Activated CD8-positive, alpha-beta memory T cell treated with anti-CD3 and anti-CD28 coated beads for 48 hours (primary cell): ENCODE measurements around the gene POLR2E.

ENCODE experiments used
- DNase-seq, 3 experiments: peaks; one replicate each; pipeline ENCODE4 v3.0.0-alpha.2; 2020; ENCODE audit warnings: low read depth in 2 of 3, low spot score in 2 of 3

The POLR2E gene

DNA sequence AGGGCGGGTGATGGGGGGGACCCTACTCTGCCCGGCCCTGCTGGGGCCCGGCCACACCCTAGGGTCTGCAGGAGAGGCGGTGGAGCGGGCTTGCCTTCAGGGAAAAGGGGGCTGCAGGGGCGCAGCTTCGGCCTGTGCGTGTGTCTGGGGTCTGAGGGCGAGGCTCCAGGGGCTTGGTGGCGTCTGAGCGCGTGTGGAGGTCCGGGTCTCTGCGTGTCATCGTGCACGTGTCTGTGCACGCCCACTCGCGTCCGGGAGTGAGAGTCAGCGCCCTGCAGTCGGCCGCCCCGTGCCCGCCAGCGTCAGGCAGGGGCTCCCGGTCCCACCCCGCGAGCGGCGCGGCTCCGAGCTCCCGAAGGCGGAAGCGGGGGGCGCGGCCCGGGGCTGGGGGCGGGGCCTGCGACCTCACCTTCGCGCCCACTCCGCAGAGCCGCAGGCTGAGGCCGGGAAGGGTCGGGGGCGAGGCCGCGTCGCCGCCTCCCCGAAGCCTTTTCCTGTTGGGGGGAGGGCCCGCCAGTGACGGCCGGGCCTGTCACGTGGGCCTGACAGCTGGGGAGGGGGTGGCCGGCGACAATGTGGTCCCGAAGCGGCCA lies 28.3 kb downstream of the POLR2E start, which contains the start of gene ARHGAP45:
Gene ARHGAP45, plus strand, starts transcription at position 420 of the 593 bp plus-strand sequence. CDS start 239 bp downstream, outside the sequence.
- DNase-seq, result peak in 1 of 3 experiments; percentile 76

DNA sequence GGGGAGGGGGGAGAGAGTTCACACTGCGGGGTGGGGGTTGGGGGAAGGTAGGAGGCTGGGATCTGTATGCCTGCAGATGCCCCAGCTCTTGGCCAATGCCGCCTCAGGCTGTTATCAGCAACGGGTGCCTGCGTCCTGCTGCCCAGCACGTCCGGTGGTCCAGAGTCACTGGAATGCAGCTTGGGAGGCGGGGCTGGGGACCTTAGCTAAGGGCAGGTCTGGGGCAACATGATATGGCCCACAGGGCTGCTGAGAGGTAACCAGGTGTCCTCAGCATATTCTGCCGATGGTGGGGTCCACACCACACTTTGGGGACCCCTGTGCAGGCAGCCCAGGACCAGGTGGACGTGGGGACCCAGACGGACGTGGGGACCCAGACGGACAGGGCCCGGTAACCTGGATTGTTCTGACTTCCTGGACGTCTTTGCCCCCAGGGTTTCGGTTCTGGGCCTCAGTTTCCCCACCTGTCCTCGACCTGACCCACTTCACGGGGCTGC lies 28.9 kb downstream of the POLR2E start:
- DNase-seq, result no peak

DNA sequence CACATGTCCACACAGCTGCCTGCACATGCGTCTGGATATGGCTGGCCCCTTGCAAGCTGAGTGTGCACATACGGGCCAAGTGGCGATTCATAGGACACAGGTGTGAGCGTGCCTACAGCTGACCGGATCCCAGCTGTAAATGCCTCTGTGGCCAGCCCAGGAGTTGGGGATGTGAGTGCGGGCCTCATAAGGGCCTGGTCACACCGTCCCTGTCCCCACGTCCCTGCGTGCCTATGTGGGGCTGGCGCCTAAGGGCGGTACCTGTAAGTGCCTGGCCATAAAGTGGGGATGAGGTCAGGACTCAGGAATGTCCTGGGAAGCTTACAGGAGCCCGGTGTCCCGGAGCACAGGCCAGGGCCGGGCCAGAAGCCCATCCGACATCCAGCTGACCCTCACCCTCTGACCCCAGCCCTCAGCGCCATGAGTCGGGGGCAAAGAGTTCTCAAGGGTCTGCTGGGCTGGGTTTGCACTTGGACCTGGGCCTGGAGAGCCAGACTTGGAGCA lies 29.5 kb downstream of the POLR2E start:
- DNase-seq, result no peak

DNA sequence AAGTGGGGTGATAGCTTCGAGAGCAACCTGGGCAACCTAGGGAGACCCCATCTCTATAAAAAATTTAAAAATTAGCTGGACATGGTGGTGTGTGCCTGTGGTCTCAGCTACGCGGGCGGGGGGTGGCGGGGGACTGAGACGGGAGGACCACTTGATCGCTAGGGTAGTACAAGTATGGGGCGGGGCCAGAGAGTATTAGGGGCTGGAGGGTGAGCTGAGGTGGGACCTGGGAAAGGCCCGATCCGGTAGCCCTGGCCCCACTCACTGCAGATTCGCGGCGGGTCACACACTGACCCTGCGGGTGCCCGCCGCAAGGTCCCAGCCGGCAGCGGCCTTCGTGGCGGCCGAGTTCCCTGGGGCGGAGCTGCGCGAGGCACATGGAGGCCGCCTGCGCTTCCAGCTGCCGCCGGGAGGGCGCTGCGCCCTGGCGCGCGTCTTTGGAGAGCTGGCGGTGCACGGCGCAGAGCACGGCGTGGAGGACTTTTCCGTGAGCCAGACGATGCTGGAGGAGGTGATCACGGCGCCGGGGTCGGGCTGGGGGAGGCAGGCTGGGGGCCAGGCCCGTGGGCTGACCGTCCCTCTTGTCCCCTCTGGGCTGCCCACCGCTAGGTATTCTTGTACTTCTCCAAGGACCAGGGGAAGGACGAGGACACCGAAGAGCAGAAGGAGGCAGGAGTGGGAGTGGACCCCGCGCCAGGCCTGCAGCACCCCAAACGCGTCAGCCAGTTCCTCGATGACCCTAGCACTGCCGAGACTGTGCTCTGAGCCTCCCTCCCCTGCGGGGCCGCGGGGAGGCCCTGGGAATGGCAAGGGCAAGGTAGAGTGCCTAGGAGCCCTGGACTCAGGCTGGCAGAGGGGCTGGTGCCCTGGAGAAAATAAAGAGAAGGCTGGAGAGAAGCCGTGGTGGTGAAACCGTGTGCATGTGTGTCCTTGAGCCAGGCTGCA lies 30.2 kb downstream of the POLR2E start:
- no peak for DNase-seq

DNA sequence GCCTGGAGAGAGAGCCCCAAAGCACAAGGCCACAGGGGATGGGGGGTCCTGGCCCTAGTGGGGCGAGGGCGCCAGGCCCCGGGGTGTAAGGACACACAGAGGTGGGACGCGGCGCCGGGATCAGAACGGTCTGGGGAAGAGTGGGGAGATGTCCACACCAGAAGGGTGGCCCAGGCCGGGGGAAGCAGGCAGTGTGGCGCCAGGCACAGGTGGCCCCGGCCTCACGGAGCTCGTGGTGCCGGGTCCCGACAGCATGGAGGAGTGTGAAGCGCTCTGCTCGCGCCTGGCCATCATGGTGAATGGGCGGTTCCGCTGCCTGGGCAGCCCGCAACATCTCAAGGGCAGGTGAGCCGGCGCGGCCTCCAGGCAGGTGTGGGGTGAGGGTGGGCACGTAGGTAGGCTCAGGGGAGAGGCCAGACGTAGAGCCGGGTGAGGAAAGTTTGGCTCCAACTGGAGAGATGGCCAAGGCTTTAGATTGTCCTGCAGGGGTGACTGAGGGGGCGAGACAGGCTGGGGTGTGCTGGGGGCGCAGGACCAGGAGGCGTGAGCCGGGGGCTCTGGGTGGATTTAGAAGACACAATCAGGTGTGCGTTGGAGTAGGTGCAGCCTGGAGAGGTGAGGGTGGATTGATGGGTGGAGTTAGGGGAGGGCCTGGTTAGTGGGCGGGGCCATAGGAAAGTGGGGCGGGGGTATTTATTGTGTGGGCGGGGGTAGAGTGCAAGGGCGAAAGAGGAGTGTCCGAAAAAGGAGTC lies 31.1 kb downstream of the POLR2E start:
- DNase-seq, result no peak

DNA sequence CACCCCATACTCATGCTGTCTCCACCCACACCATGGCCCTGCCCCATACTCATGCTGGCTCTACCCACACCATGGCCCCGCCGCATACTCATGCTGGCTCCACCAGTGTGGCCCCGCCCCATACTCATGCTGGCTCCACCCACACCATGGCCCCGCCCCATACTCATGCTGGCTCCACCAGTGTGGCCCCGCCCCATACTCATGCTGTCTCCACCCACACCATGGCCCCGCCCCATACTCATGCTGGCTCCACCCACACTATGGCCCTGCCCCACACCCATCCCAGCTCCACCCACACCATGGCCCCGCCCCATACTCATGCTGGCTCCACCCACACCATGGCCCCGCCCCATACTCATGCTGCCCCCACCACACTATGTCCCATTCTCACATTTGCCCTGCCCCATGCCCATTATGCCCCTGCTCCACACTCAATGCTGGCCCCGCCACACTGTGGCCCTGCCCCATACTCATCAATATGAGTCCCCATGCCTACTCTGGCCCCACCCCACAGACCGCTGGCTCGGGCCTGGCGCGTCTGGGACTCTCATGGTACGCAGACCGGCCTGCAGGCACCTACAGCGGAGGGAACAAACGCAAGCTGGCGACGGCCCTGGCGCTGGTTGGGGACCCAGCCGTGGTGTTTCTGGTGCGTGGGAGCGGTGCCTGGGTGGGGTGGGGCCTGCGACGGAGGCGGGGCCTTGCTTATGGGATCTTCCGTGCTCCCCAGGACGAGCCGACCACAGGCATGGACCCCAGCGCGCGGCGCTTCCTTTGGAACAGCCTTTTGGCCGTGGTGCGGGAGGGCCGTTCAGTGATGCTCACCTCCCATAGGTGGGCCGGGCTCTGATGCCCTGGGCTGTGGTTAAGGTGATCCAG lies 31.9 kb downstream of the POLR2E start:
- no peak for DNase-seq

DNA sequence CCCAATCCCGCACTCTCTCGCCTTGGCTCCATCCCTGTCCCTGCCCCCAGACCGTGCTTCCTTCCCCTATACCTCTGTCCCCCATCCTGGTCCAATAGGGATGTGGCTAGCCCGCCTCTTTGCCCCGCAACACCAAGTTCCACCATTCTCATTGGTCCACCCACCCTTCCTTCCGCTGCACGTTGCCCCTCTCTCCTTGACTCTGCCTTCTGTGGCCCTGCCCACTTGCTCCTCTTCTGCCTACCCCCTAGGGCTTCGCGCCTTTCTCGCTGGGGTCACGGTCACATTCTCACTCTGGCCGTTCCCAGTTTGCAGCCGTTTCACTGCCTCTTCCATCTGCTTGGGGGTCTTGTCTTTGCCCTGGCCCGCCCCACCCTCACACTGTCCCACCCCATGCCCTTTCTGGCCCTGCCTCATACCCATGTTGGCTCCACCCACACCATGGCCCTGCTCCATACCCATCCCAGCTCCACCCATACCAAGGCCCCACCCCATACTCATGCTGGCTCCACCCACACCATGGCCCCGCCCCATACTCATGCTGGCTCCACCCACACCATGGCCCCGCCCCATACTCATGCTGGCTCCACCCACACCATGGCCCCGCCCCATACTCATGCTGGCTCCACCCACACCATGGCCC lies 32.7 kb downstream of the POLR2E start:
- no peak for DNase-seq

DNA sequence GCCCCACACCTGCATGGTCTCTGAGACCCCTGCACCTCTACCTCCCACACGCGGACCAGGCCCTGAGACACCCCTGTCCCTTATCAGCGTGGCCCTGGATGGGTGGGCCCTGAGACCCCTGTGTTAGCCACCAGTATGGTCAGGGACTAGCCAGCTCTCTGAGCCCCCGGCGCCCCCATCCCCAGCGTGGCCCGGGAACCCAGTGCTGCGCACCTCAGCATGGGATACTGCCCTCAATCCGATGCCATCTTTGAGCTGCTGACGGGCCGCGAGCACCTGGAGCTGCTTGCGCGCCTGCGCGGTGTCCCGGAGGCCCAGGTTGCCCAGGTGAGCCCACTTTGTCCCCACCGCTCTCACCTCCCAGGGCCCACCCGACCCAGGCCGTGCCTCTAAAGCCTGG lies 33.2 kb downstream of the POLR2E start:
- no peak for DNase-seq

DNA sequence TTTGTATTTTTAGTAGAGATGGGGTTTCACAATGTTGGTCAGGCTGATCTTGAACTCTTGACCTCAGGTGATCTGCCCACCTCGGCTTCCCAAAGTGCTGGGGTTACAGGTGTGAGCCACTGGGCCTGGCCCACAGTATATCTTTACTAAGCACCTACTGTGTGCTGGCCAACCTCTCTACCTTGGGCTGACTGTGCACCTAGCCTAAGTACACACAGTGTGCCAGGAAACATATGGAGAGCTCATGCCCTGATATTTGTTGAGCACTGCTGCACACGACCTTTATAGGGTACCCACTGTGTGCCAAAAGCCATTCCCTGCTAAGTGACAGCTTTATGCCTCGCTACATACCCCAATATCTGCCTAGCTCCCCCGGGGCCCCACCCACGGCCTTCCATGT lies 34.5 kb downstream of the POLR2E start:
- DNase-seq, result no peak

DNA sequence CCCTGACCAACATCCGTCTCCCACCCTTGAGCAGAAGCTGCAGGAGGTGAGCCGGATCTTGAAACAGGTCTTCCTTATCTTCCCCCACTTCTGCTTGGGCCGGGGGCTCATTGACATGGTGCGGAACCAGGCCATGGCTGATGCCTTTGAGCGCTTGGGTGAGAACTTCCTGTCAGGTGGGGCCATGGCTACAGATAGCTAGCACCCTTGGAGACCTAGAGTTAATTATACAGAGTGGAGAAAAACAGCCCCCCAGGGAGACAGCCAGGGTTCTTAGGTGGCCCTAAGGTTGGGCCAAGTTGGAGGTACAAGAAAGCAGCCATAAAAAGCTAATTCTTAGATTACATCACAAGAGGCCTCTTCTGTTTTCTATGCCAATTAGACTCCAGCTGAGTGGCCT lies 37.1 kb downstream of the POLR2E start:
- DNase-seq, result no peak

DNA sequence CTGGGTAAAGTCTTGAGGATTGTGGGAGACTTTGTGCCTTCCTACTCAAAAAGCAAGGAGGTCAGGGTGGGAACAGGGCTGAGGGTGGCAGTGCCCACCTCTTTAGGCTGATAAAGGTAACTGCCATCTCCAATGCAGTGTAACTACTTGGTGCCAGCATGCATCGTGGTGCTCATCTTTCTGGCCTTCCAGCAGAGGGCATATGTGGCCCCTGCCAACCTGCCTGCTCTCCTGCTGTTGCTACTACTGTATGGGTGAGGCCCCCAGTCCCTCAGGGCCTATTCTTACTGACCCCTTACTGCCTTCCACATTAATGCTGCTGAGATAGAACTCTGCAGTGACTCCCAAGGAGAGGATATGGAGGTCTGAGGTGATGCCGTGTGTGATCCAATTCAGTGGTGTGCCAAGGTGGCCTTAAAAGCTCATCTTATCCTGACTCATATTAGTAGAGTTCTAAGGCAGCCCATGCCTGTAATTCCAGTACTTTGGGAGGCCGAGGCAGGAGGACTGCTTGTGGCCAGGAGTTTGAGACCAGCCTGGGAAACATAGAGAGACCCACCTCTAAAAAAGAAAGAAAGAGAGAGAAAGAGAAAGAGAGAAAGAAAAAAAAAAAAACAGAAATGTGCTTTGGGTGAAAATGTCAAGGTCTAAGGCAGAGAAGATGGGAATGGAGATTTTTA lies 37.9 kb downstream of the POLR2E start:
- DNase-seq, result no peak

DNA sequence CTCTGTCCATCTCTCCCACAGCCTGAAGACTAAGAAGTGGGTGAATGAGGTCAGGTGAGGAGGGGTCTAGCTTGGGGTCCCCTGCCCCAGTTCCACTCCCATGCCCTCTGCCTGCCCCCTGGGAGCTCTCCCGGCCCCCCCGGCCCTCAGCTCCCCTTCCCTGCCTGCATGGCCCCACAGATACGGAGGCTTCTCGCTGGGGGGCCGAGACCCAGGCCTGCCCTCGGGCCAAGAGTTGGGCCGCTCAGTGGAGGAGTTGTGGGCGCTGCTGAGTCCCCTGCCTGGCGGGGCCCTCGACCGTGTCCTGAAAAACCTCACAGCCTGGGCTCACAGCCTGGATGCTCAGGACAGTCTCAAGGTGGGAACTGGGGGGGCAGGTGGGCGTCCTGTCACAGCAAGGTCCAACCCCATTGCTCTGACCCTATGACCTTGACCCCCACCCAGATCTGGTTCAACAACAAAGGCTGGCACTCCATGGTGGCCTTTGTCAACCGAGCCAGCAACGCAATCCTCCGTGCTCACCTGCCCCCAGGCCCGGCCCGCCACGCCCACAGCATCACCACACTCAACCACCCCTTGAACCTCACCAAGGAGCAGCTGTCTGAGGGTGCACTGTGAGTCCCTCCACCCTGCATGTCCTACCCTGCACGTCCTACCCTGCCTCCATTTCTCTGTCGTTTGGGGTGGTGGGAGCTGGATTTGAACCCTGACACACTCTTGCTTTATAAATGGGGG lies 39.1 kb downstream of the POLR2E start:
- no peak for DNase-seq

DNA sequence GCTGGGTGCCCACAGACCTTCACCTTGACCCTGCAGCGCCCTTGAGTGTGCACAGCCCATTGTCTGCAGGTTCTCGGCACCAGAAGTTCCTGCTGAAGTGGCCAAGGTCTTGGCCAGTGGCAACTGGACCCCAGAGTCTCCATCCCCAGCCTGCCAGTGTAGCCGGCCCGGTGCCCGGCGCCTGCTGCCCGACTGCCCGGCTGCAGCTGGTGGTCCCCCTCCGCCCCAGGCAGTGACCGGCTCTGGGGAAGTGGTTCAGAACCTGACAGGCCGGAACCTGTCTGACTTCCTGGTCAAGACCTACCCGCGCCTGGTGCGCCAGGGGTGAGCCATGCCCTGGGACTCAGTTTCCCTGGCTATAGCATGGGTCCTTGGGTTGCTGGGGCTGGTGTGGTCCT lies 40.1 kb downstream of the POLR2E start:
- DNase-seq, result no peak

DNA sequence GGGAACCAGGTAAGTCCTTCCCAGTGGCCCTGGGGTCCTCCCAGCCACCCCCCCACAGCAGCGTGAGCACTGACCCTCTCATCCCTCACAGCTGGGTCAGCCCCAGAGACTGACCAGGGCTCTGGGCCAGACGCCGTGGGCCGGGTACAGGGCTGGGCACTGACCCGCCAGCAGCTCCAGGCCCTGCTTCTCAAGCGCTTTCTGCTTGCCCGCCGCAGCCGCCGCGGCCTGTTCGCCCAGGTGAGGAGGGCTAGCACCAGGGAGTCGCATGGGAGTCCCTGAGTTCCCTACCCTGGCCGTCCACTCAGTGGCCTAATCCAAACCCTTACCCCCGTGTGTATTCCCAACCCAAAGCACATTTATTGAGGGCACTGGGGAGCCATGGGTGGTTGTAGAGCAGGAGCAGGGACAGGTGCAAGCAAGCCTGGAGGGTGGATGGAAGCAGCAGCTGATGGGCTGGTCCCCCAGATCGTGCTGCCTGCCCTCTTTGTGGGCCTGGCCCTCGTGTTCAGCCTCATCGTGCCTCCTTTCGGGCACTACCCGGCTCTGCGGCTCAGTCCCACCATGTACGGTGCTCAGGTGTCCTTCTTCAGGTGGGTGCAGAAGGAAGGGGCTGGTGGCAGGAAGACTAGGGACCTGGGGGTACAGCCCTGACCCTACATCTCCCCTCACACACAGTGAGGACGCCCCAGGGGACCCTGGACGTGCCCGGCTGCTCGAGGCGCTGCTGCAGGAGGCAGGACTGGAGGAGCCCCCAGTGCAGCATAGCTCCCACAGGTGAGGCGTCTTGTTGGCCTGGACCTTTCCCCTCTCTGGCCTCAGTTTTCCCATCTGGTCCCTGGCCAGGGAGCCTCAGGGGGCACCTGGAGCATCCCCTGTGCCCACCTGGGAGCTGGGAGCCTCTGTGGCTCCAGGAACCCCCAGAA lies 40.8 kb downstream of the POLR2E start:
- DNase-seq, result no peak

DNA sequence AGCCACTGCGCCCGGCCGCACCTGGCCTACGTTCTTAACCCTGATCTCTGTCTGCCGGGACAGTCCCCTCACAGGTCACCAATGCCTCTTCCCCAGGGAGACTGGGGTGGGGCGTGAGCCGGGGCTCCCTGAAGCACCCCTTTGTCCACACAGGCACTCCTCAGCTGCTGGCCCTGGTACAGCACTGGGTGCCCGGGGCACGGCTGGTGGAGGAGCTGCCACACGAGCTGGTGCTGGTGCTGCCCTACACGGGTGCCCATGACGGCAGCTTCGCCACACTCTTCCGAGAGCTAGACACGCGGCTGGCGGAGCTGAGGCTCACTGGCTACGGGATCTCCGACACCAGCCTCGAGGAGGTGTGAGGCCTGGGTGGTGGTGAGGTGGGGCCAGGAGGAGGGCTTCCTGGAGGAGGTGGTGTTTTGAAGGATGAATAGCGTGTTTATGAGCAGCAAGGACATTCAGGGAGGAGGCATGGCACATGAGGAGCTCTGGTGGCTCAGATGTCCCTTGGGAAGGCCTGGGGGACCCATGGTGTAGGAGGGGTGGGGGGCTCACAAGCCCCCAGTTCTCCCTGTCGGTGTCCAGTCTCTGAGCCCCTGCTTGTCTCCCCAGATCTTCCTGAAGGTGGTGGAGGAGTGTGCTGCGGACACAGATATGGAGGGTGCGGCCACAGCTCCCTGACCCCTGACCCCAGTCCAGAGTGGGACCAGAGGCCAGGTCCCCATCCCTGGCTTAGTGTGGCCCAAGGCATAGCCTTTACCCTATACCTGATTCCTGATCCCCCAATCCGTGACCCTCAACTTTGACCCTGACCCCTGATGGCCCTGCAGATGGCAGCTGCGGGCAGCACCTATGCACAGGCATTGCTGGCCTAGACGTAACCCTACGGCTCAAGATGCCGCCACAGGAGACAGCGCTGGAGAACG lies 41.7 kb downstream of the POLR2E start:
- DNase-seq, result no peak

DNA sequence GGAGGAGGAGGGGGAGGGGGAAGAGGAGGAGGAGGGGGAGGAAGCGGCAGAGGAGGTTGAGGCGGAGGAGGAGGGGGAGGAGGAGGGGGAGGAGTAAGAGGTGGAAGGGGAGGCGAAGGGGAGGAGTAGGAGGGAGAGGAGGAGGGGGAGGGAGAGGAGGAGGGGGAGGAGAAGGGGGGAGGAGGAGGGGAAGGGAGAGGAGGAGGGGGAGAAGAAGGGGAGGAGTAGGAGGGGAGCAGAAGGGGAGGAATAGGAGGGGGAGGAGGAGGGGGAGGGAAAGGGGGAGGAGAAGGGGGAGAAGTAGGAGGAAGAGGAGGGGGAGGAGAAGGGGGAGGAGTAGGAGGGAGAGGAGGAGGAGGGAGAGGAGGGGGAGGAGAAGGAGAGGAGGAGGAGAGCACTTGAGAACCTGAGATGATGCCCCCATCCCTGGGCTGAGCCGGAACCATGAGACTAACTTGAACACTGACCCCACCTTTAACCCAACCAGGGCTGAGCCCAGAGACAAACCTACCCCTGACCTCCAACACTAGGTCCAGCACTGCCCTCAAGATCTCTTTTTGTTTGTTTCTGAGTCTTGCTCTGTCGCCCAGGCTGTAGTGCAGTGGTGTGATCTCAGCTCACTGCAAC lies 42.7 kb downstream of the POLR2E start:
- DNase-seq, result no peak
